Measurements from ENCODE around the gene C11orf52.

Gene C11orf52

GRCh38 chr11:111946499-111946898, 27.8 kb downstream of the C11orf52 start:
- Histone ChIP-seq H3K27ac (ENCODE audit: extremely low read depth, low read depth, low read length) (no peak overlapping the region), H3K36me3 (ENCODE audit: control insufficient read depth in 2 of 2, insufficient read depth in 1 of 2, low read length in 2 of 2) (no peaks in the 10 kb centered on the region), H3K4me3 (ENCODE audit: low read depth, low read length) (no peak overlapping the region), H3K4me1 (ENCODE audit: control insufficient read depth, insufficient read depth, low read length) (no peaks in the 10 kb centered on the region), H3K9me3 (ENCODE audit: control insufficient read depth, insufficient read depth, low read depth, low read length) (no peaks in the 10 kb centered on the region)
- POLR2A ChIA-PET, result no interaction called here
- CTCF ChIA-PET, result interaction anchor here (0.7 kb wide), 1 partner anchor 11 kb away, joined by 3 read pairs; no protein-coding TSS in a partner anchor
- TF ChIP-seq ZNF280C (tag by site-specific recombination; IDR thresholded peaks at IDR 0.05) (no peak), ZNF837 (tag by site-specific recombination; IDR thresholded peaks at IDR 0.05) (no peak), ZNF843 (tag by site-specific recombination; IDR thresholded peaks at IDR 0.05) (no peak), ZNF214 (tag by site-specific recombination; IDR thresholded peaks at IDR 0.05; ENCODE audit: borderline replicate concordance) (no peak), BCL6B (tag by site-specific recombination; IDR thresholded peaks at IDR 0.05) (no peak), MYNN (tag by site-specific recombination; IDR thresholded peaks at IDR 0.05; ENCODE audit: borderline replicate concordance) (no peak), ZNF133 (tag by site-specific recombination; IDR thresholded peaks at IDR 0.05) (no peak), ZNF747 (tag by site-specific recombination; IDR thresholded peaks at IDR 0.05) (no peak), ZNF350 (tag by site-specific recombination; IDR thresholded peaks at IDR 0.05) (no peak), ZNF692 (tag by site-specific recombination; IDR thresholded peaks at IDR 0.05) (no peak), HOXA7 (CRISPR knock-in tag; IDR thresholded peaks at IDR 0.05; ENCODE audit: borderline replicate concordance) (no peak), MEIS1 (CRISPR knock-in tag; IDR thresholded peaks at IDR 0.05; ENCODE audit: borderline replicate concordance) (no peak), ZBTB1 (tag by site-specific recombination; IDR thresholded peaks at IDR 0.05) (no peak), ZNF184 (tag by site-specific recombination; IDR thresholded peaks at IDR 0.05) (no peak), ZNF354C (tag by site-specific recombination; IDR thresholded peaks at IDR 0.05; ENCODE audit: borderline replicate concordance, low read depth) (no peak), ZNF624 (tag by site-specific recombination; IDR thresholded peaks at IDR 0.05) (no peak), ZNF140 (tag by site-specific recombination; IDR thresholded peaks at IDR 0.05) (no peak), SP7 (tag by site-specific recombination; IDR thresholded peaks at IDR 0.05) (0 out of 2 replicates have a peak, but pooled peaks have one; percentile 27), ZNF157 (tag by site-specific recombination; IDR thresholded peaks at IDR 0.05) (no peak), SP3 (tag by site-specific recombination; IDR thresholded peaks at IDR 0.05) (no peak), ZNF324 (tag by site-specific recombination; IDR thresholded peaks at IDR 0.05) (no peak), ZNF621 (tag by site-specific recombination; IDR thresholded peaks at IDR 0.05) (no peak), ZNF362 (tag by site-specific recombination; IDR thresholded peaks at IDR 0.05) (no peak), ZNF549 (tag by site-specific recombination; IDR thresholded peaks at IDR 0.05) (no peak), KLF9 (tag by site-specific recombination; IDR thresholded peaks at IDR 0.05; ENCODE audit: low read depth) (no peak), OSR2 (tag by site-specific recombination; IDR thresholded peaks at IDR 0.05) (peak; percentile 74)
- TF ChIP-seq, protein P1, sequence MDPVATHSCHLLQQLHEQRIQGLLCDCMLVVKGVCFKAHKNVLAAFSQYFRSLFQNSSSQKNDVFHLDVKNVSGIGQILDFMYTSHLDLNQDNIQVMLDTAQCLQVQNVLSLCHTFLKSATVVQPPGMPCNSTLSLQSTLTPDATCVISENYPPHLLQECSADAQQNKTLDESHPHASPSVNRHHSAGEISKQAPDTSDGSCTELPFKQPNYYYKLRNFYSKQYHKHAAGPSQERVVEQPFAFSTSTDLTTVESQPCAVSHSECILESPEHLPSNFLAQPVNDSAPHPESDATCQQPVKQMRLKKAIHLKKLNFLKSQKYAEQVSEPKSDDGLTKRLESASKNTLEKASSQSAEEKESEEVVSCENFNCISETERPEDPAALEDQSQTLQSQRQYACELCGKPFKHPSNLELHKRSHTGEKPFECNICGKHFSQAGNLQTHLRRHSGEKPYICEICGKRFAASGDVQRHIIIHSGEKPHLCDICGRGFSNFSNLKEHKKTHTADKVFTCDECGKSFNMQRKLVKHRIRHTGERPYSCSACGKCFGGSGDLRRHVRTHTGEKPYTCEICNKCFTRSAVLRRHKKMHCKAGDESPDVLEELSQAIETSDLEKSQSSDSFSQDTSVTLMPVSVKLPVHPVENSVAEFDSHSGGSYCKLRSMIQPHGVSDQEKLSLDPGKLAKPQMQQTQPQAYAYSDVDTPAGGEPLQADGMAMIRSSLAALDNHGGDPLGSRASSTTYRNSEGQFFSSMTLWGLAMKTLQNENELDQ (tag by site-specific recombination; IDR thresholded peaks at IDR 0.05; ENCODE audit: low read depth), result no peak
- TF ChIP-seq, protein P2, sequence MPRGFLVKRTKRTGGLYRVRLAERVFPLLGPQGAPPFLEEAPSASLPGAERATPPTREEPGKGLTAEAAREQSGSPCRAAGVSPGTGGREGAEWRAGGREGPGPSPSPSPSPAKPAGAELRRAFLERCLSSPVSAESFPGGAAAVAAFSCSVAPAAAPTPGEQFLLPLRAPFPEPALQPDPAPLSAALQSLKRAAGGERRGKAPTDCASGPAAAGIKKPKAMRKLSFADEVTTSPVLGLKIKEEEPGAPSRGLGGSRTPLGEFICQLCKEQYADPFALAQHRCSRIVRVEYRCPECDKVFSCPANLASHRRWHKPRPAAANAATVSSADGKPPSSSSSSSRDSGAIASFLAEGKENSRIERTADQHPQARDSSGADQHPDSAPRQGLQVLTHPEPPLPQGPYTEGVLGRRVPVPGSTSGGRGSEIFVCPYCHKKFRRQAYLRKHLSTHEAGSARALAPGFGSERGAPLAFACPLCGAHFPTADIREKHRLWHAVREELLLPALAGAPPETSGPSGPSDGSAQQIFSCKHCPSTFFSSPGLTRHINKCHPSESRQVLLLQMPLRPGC (tag by site-specific recombination; IDR thresholded peaks at IDR 0.05), result no peak

Data from HEK293 (cell line).